Measurements from ENCODE around the gene PLA2G2C.

DNA sequence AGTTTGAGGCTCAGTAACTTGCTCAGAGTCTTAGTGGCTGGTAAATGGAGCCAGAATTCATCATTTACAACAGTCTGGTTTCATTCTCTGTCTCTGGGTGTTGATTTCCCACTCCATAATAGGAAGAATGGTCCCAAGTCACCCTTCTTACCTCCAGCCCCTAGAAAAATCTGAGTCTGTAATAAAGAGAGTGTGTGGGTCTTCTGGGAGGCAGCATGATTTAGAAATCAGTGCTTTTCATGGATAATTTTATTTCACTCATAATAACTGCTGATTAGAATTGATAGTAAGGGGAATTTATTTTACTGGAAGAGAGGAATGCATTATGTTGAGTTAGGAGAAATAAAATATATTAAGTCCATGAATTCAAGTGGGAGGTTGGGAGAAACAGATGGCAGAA, 69.1 kb downstream of the PLA2G2C start:
- TF ChIP-seq, protein P1, sequence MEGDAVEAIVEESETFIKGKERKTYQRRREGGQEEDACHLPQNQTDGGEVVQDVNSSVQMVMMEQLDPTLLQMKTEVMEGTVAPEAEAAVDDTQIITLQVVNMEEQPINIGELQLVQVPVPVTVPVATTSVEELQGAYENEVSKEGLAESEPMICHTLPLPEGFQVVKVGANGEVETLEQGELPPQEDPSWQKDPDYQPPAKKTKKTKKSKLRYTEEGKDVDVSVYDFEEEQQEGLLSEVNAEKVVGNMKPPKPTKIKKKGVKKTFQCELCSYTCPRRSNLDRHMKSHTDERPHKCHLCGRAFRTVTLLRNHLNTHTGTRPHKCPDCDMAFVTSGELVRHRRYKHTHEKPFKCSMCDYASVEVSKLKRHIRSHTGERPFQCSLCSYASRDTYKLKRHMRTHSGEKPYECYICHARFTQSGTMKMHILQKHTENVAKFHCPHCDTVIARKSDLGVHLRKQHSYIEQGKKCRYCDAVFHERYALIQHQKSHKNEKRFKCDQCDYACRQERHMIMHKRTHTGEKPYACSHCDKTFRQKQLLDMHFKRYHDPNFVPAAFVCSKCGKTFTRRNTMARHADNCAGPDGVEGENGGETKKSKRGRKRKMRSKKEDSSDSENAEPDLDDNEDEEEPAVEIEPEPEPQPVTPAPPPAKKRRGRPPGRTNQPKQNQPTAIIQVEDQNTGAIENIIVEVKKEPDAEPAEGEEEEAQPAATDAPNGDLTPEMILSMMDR (IDR thresholded peaks at IDR 0.05): no peak
- TF ChIP-seq POLR2A (IDR thresholded peaks at IDR 0.05): no peak
